Measurements from ENCODE around the gene MAP3K13. TPM values are rescaled to one million over a fixed set of nuclear protein-coding genes. Genes with fewer than 3 reads are reported as not detected.

MAP3K13 gene
- total RNA-seq, 1 experiment from 2014 or later, result 10.6 TPM

GRCh38 chr3:185337231-185337816, 25.6 kb upstream of the MAP3K13 start:
- Histone ChIP-seq H3K4ac (ENCODE audit: low read depth, low read length) (no peak overlapping the region), H3K79me2 (ENCODE audit: insufficient read depth, low read length) (no peaks in the 10 kb centered on the region), H3K9me3 (ENCODE audit: control insufficient read depth, low read depth, low read length) (no peaks in the 10 kb centered on the region), H2BK15ac (ENCODE audit: low read depth, low read length) (no peak overlapping the region), H2BK5ac (ENCODE audit: insufficient read length, low read length) (no peak overlapping the region), H3K56ac (ENCODE audit: insufficient read length, low read depth, low read length) (no peak overlapping the region), H3K9ac (ENCODE audit: extremely low read depth, insufficient read length, low read length) (no peak overlapping the region), H2AFZ (ENCODE audit: low read length) (no peak overlapping the region), H3K27me3 (ENCODE audit: insufficient read depth, low read length) (no peaks in the 10 kb centered on the region), H4K91ac (ENCODE audit: insufficient read length, low read depth, low read length) (no peak overlapping the region), H3K23ac (ENCODE audit: insufficient read length, low read depth, low read length) (no peak overlapping the region), H3K4me2 (ENCODE audit: insufficient read depth, insufficient read length, low read length) (no peak overlapping the region), H2BK120ac (ENCODE audit: low read depth, low read length, poor library complexity, severe bottlenecking) (no peak overlapping the region), H4K20me1 (ENCODE audit: control insufficient read depth, insufficient read depth, insufficient read length) (no peaks in the 10 kb centered on the region), H2AK5ac (ENCODE audit: insufficient read length, low read length) (no peak overlapping the region), H3K18ac (ENCODE audit: insufficient read length, low read depth, low read length) (no peak overlapping the region), H3K27ac (ENCODE audit: insufficient read length, low read depth, low read length) (no peak overlapping the region), H4K8ac (replicated peaks; ENCODE audit: insufficient read length, low read depth, low read length) (no peak overlapping the region), H3K79me1 (ENCODE audit: insufficient read depth, low read depth, low read length, poor library complexity, severe bottlenecking) (no peaks in the 10 kb centered on the region), H3T11ph (ENCODE audit: low read length) (no peak overlapping the region), H3K14ac (ENCODE audit: insufficient read depth, low read length) (no peak overlapping the region), H3K23me2 (ENCODE audit: insufficient read length, low read depth, low read length, poor library complexity, severe bottlenecking) (no peaks in the 10 kb centered on the region), H2BK12ac (ENCODE audit: insufficient read length, low read depth, low read length) (no peak overlapping the region), H3K4me1 (ENCODE audit: insufficient read depth, low read length) (no peaks in the 10 kb centered on the region), H2BK20ac (ENCODE audit: low read depth, low read length, poor library complexity, severe bottlenecking) (no peak overlapping the region), H4K5ac (ENCODE audit: insufficient read length, low read depth, low read length) (no peak overlapping the region)
- DNase-seq, result no peak
- no CpG with 5 or more reads among the region's 5 CpGs for WGBS (ENCODE audit: extremely low coverage, insufficient read length, low lambda C conversion rate)
- no peak for TF ChIP-seq CTCF (conservative IDR thresholded peaks at IDR 0.05)
- peaks cover 2% of the 10 kb centered on the region; the same call in 1 of the 2 replicates for H3K27me3 Mint-ChIP-seq (ENCODE audit: low read depth)
- no peak overlapping the region for H3K4me3 Mint-ChIP-seq
- H3K9me3 Mint-ChIP-seq, result no peaks in the 10 kb centered on the region
- H3K36me3 Mint-ChIP-seq (ENCODE audit: insufficient read depth in 1 of 3, low read depth in 3 of 3), result no peaks in the 10 kb centered on the region
- H3K27ac Mint-ChIP-seq, result no peak overlapping the region
- H3K4me1 Mint-ChIP-seq, result no peaks in the 10 kb centered on the region

Data from H9 (cell line).